ENCODE measurements around the gene SPAG6.

DNA sequence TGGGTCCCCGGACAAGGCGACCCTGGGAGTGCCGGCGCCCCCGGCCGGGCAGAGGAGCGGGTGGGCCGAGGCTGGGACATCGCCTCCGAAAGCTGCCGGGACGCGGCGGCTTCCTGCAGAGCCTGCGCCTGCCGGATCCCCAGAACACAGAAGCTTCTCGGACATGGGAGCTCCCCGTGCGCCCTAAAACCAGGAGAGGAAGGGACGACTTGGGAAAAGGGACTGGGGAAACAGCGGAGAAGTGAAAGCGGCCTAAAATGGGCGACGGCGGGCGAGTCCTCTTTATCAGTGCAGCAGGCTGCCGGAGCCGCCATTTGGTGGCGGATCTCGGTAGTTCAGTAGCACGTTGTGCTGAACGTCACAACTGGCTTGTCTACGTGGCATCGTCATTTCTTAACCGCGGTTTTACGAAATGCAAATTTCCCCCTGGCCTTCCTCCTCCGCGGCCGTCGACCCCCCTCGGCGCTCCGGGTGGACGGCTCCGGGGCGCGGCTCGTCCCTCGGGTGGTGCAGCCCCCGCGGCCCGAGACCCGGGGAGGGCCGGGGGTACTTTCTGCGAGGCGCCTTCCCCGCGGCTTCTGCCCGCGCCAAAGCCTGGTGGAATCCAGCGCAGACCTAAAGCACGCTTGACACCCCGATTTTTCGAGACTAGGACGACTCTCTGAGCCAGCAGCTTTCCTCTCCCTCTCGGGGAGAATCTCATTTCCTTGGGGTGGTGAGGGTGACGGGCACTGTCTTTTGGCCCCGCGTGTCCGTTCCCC is 9.9 kb upstream of the SPAG6 start:
- TF ChIP-seq, protein P1, sequence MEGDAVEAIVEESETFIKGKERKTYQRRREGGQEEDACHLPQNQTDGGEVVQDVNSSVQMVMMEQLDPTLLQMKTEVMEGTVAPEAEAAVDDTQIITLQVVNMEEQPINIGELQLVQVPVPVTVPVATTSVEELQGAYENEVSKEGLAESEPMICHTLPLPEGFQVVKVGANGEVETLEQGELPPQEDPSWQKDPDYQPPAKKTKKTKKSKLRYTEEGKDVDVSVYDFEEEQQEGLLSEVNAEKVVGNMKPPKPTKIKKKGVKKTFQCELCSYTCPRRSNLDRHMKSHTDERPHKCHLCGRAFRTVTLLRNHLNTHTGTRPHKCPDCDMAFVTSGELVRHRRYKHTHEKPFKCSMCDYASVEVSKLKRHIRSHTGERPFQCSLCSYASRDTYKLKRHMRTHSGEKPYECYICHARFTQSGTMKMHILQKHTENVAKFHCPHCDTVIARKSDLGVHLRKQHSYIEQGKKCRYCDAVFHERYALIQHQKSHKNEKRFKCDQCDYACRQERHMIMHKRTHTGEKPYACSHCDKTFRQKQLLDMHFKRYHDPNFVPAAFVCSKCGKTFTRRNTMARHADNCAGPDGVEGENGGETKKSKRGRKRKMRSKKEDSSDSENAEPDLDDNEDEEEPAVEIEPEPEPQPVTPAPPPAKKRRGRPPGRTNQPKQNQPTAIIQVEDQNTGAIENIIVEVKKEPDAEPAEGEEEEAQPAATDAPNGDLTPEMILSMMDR (conservative IDR thresholded peaks at IDR 0.05; ENCODE audit: low read depth, low read length) = no peak
- TF ChIP-seq POLR2A (IDR thresholded peaks at IDR 0.05; ENCODE audit: low read depth, low read length) = no peak
- no peak for TF ChIP-seq SMC3 (IDR thresholded peaks at IDR 0.05; ENCODE audit: low read depth, low read length)
- no peak for TF ChIP-seq MAFK (IDR thresholded peaks at IDR 0.05; ENCODE audit: low read depth, low read length)
